HT1080 (cell line): Measurements from ENCODE around the gene CPNE5. TPM values are rescaled to one million over a fixed set of nuclear protein-coding genes. Genes with fewer than 3 reads are reported as not detected.
A peak's percentile ranks its signal among the peaks of the same experiment; 100 is the strongest.

Source experiments
- DNase-seq: peaks from one replicate; pipeline ENCODE4 v3.0.0-alpha.2; 2015; ENCODE audit warnings: low read depth
- total RNA-seq: library from RNA; depleted of rRNA; stranded (reverse); fragments of >200 nt; shearing (Covaris generic); gene quantifications from 2 replicates; pipeline ENCODE4 v1.2.3, GENCODE V29; 2014

The CPNE5 gene
- total RNA-seq, 1 experiment from 2014 or later, result 1.3 TPM

GRCh38 chr6:36749829-36750489 lies 89.3 kb downstream of the CPNE5 start:
- DNase-seq, result no peak

- no peak for DNase-seq
Measured at GRCh38 chr6:36746251-36746650, 93.0 kb downstream of the CPNE5 start.

- no peak for DNase-seq
Measured at GRCh38 chr6:36745836-36746235, 93.4 kb downstream of the CPNE5 start.

- no peak for DNase-seq
Measured at GRCh38 chr6:36745283-36745682, 94.0 kb downstream of the CPNE5 start.

- no peak for DNase-seq
Measured at GRCh38 chr6:36744304-36744673, 95.0 kb downstream of the CPNE5 start.

GRCh38 chr6:36743538-36744303 lies 95.5 kb downstream of the CPNE5 start:
- DNase-seq, result no peak

- DNase-seq, result no peak
Measured at GRCh38 chr6:36743032-36743431, 96.2 kb downstream of the CPNE5 start.

GRCh38 chr6:36742146-36742545 lies 97.1 kb downstream of the CPNE5 start:
- no peak for DNase-seq

- no peak for DNase-seq
Measured at GRCh38 chr6:36740818-36741179, 98.4 kb downstream of the CPNE5 start.

GRCh38 chr6:36739947-36740817 lies 99.1 kb downstream of the CPNE5 start:
- DNase-seq, result peak; percentile 38

GRCh38 chr6:36738108-36738507 lies 101.1 kb downstream of the CPNE5 start:
- DNase-seq, result no peak

- DNase-seq, result no peak
Measured at GRCh38 chr6:36737043-36737785, 102.0 kb downstream of the CPNE5 start.

- DNase-seq, result peak; percentile 35
Measured at GRCh38 chr6:36735110-36736071, 103.9 kb downstream of the CPNE5 start.

GRCh38 chr6:36734486-36735060 lies 104.7 kb downstream of the CPNE5 start:
- DNase-seq, result no peak

GRCh38 chr6:36733300-36733699 lies 105.9 kb downstream of the CPNE5 start:
- DNase-seq, result no peak

- DNase-seq, result no peak
Measured at GRCh38 chr6:36731622-36732310, 107.5 kb downstream of the CPNE5 start.

GRCh38 chr6:36730424-36731380 lies 108.5 kb downstream of the CPNE5 start:
- DNase-seq, result no peak

GRCh38 chr6:36729161-36729524 lies 110.1 kb downstream of the CPNE5 start:
- no peak for DNase-seq
